RWPE1 (cell line): Measurements from ENCODE around the gene CHST11.
A peak's percentile ranks its signal among the peaks of the same experiment; 100 is the strongest.

Source experiments
- CTCF ChIA-PET: fragments of 350-600 bp; sonication (Branson Sonifier 250); formaldehyde crosslinking; extraction: SDS; loops from one replicate; lab custom pipeline; 2021; lab: Yijun Ruan, JAX
- POLR2A ChIA-PET: fragments of 400-600 bp; formaldehyde crosslinking; extraction: SDS; loops from one replicate; lab custom pipeline; 2020; ENCODE audit warnings: antibody characterized with exemption; ENCODE audit not compliant: low non-redundant PET; lab: Yijun Ruan, JAX
- DNase-seq: peaks from one replicate; pipeline ENCODE4 v3.0.0; 2012; ENCODE audit warnings: low spot score
- H3K27ac ChIP-seq: fragments of 450-650 bp; 2 replicates; pipeline ENCODE4 v1.5.1; 2017
- TF ChIP-seq, protein P1 (sequence below): fragments of 450-650 bp; conservative IDR thresholded peaks from 2 replicates; pipeline ENCODE4 v1.5.1; 2017; ENCODE audit warnings: low read depth, mild to moderate bottlenecking

Gene CHST11

DNA sequence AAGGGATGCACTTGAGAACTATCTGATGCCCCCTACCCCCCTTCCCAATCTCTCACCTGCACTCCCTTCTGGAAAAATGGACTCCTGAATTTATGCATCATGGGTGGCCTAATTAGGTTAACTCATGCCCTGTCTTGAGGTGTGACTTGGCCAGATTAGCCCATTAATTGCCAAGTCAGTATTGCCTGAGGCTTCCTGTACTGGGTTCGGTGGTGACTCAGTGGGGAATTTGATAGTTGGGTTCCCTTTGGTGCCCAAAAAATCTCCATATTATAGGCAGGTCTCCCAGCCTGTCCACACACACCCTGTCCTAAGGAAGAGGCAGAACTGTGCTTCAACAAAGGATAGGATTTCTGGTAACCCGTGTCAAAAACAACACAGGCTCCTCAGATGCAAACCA, 146.1 kb downstream of the CHST11 start:
- ChIA-PET CTCF (no interaction called here), POLR2A (no interaction called here)
- TF ChIP-seq, protein P1, sequence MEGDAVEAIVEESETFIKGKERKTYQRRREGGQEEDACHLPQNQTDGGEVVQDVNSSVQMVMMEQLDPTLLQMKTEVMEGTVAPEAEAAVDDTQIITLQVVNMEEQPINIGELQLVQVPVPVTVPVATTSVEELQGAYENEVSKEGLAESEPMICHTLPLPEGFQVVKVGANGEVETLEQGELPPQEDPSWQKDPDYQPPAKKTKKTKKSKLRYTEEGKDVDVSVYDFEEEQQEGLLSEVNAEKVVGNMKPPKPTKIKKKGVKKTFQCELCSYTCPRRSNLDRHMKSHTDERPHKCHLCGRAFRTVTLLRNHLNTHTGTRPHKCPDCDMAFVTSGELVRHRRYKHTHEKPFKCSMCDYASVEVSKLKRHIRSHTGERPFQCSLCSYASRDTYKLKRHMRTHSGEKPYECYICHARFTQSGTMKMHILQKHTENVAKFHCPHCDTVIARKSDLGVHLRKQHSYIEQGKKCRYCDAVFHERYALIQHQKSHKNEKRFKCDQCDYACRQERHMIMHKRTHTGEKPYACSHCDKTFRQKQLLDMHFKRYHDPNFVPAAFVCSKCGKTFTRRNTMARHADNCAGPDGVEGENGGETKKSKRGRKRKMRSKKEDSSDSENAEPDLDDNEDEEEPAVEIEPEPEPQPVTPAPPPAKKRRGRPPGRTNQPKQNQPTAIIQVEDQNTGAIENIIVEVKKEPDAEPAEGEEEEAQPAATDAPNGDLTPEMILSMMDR: no peak
- DNase-seq: peak; percentile 76
- H3K27ac ChIP-seq: no peak overlapping the region; the same call in 1 of the 2 replicates

DNA sequence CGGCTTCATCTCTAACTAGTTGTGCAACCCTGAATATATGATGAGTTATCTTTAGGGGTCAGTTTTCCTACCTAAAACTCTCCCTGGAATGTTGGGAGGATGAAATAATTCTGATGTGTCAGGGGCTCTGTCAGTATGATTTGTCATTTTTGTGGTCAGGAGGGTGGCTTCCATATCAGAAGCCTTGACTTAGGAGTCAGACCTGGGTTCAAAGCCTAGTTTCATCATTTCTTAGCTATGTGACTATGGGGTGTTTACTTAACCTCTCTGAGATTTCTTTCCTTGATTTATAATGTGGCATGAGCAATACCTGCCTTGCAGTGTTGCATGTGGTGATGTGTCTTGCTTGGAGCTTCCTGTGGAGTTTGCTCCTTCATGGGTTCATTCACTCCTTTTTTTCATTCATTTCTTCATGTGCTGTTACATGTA, 146.8 kb downstream of the CHST11 start:
- ChIA-PET POLR2A (no interaction called here), CTCF (no interaction called here)
- TF ChIP-seq, protein P1: no peak
- peak; percentile 45 for DNase-seq
- peak overlapping the region; percentile 84 for H3K27ac ChIP-seq

DNA sequence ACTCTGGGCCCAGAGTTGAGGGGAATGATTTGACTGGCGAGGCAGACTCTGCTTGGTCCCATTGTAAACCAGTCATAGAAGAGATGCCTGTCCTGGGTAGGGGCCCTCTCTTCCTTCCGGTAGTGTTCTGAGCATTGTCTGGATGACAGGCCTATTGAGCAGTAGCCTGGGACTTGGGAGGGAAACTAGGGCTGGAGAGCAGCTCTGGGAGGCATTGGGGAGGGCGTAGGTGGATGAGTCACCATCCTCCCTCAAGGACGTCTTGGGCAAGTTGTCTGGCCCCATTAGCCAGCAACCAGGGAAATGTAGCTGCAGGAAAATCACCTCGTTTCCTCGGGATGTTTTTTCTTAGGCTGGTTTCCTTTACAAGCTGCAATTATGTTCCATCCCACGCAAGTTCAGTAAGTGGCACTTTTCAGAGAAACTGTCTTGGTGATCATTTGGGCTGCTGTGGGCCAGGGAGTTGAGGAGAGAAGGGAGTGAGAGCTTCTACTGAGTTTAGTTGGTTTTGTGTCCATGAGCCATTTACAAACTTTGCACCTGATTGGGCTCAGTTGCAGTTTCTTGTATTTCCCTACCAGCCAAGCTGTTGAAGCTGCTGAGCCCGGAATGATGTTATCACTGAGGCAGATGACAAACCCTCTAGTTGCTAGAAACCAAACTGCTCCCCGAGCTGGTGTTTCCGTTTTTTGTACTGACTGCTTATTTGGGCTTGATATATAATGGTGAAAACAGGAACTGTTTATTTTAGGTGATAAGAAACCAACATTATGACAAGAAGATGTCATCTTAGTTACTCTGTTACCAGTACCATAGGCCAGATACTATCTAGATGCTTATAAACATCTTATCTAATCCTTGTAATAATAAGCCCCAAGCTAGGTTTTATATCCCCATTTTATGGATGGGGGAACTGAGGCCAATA, 147.6 kb downstream of the CHST11 start:
- POLR2A ChIA-PET: no interaction called here
- CTCF ChIA-PET: no interaction called here
- TF ChIP-seq, protein P1: no peak
- H3K27ac ChIP-seq: peak overlapping the region; percentile 84
- DNase-seq: peak; percentile 94

DNA sequence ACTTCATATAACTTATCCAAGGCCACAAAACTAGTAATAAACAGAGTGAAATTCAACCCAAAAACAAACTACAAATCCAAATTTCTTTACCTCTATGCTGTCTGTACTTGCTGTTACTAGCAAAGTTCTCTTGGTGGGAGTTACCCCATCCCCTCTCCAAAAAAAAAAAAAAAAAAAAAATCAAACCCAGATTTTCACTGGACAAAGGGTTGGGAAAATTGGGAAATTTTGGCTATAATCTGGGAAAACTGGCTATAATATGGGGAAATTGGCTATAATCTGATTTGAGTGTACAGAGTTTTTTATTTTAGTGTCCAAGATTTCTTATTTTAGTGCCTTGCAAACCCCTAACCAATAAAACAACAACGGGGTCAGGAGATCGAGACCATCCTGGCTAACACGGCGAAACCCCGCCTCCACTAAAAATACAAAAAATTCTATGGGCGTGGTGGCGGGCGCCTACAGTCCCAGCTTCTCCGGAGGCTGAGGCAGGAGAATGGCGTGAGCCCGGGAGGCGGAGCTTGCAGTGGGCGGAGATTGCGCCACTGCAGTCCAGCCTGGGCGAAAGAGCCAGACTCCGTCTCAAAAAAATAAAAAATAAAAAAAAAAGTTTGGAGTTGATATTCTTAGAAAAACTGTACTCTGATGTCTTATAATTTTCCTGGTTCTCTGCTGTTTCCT, 148.4 kb downstream of the CHST11 start:
- no peak for DNase-seq
- ChIA-PET CTCF (interaction anchor here (0.6 kb wide), 1 partner anchor 146 kb away, joined by 3 read pairs; no protein-coding TSS in a partner anchor), POLR2A (no interaction called here)
- no peak overlapping the region for H3K27ac ChIP-seq
- TF ChIP-seq, protein P1: no peak

DNA sequence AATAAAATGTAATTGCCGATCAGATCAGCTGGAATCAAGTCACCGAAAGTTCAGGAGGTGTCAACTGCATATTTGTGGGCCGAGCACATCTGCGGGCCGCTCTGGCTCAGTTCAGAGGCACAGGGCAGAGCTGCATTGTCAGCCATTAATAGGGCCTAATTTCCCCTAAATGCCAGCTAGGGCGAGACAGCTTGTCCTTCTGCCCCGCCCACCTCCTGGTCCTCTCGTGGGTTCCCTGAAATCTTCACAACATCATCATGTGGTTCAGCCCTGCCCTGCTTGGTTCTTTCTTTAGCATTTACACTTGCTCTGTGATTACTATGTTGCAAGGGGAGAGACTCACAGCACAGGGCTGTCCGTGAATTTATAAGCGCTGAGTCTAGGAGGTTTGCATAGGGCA, 148.9 kb downstream of the CHST11 start:
- ChIA-PET POLR2A (no interaction called here), CTCF (interaction anchor here (0.6 kb wide), 1 partner anchor 147 kb away, joined by 3 read pairs; no protein-coding TSS in a partner anchor)
- TF ChIP-seq, protein P1: no peak
- DNase-seq: no peak
- no peak overlapping the region for H3K27ac ChIP-seq

DNA sequence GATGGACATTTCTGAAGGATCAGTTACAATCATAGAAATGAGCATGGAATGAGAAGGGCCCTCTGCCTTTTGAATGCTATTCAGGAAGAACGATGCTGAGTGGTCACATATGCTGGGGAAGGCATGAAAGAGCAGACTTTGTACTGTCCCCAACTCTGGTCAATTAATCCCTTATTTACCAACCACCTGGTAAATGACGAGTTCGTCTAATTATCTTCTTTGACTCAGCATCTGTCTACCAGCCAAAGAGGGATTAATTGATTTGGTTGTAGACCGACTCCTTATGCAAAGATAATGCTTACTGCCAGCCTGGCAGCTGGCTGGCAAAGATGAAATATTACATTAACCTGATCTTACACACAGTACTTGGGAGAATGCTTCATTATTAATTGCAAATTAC, 152.2 kb downstream of the CHST11 start:
- no peak for DNase-seq
- no peak overlapping the region for H3K27ac ChIP-seq
- TF ChIP-seq, protein P1: no peak
- ChIA-PET POLR2A (no interaction called here), CTCF (no interaction called here)
